Liver (tissue), 9 donors: ENCODE data around the gene ST8SIA5. TPM values are rescaled to one million over a fixed set of nuclear protein-coding genes. Genes with fewer than 3 reads are reported as not detected.

Experiments used
- DNase-seq: peaks from one replicate; pipeline ENCODE4 v3.0.0-alpha.2; 2017; ENCODE audit warnings: low spot score
- H3K27ac ChIP-seq, 2 donors: one replicate each; pipeline ENCODE4 v1.7.0; 2013; ENCODE audit warnings: inconsistent platforms in 2 of 2, low read length in 2 of 2, control low read depth in 1 of 2, low read depth in 1 of 2, mild to moderate bottlenecking in 1 of 2
- H3K27me3 ChIP-seq, 4 donors: one replicate each; pipeline versions ENCODE4 v1.6.1 to v1.7.0; 2013; ENCODE audit warnings: low read length in 3 of 4, inconsistent platforms in 1 of 4, mild to moderate bottlenecking in 1 of 4, moderate library complexity in 1 of 4; ENCODE audit not compliant: control insufficient read depth in 4 of 4, insufficient read depth in 4 of 4
- H3K36me3 ChIP-seq, 4 donors: one replicate each; pipeline versions ENCODE4 v1.6.1 to v1.7.0; 2013; ENCODE audit warnings: low read length in 3 of 4, mild to moderate bottlenecking in 3 of 4, low read depth in 1 of 4, moderate library complexity in 1 of 4; ENCODE audit not compliant: control insufficient read depth in 4 of 4, insufficient read depth in 3 of 4
- H3K4me1 ChIP-seq, 4 donors: one replicate each; pipeline versions ENCODE4 v1.6.1 to v1.7.0; 2013; ENCODE audit warnings: low read length in 3 of 4, mild to moderate bottlenecking in 3 of 4, moderate library complexity in 1 of 4; ENCODE audit not compliant: control insufficient read depth in 4 of 4, insufficient read depth in 4 of 4
- H3K4me3 ChIP-seq, 3 donors: one replicate each; pipeline versions ENCODE4 v1.6.1 to v1.7.0; 2013; ENCODE audit warnings: low read length in 3 of 3, control low read depth in 1 of 3, low read depth in 1 of 3, mild to moderate bottlenecking in 1 of 3
- H3K9ac ChIP-seq, 2 donors: one replicate each; pipeline ENCODE4 v1.7.0; 2013; ENCODE audit warnings: low read length in 2 of 2, mild to moderate bottlenecking in 2 of 2, moderate library complexity in 2 of 2, control low read depth in 1 of 2, low read depth in 1 of 2
- H3K9me3 ChIP-seq, 4 donors: one replicate each; pipeline versions ENCODE4 v1.6.1 to v1.7.0; 2013; ENCODE audit warnings: low read length in 3 of 4; ENCODE audit not compliant: control insufficient read depth in 4 of 4
- ATF3 ChIP-seq: IDR thresholded peaks from 2 replicates; pipeline ENCODE4 v1.6.1; 2016; ENCODE audit warnings: antibody characterized with exemption
- CTCF ChIP-seq: fragments of 150-350 bp; IDR thresholded peaks from 2 replicates; pipeline ENCODE4 v1.5.1; 2017; ENCODE audit warnings: improper control_type of control experiment, low read depth, low read length; ENCODE audit not compliant: missing input control
- EGR1 ChIP-seq, 2 donors: IDR thresholded peaks; 2 replicates each; pipeline ENCODE4 v1.6.1; 2016 to 2018; ENCODE audit warnings: antibody characterized with exemption in 2 of 2, low read depth in 2 of 2
- FOXA1 ChIP-seq: IDR thresholded peaks from 2 replicates; pipeline ENCODE4 v1.6.1; 2016; ENCODE audit warnings: antibody characterized with exemption
- FOXA2 ChIP-seq: IDR thresholded peaks from 2 replicates; pipeline ENCODE4 v1.6.1; 2016; ENCODE audit warnings: antibody characterized with exemption
- GABPA ChIP-seq, 2 donors: IDR thresholded peaks in 1 of 2; conservative IDR thresholded peaks in 1 of 2; 2 replicates each; pipeline ENCODE4 v1.6.1; 2016; ENCODE audit warnings: antibody characterized with exemption in 2 of 2, mild to moderate bottlenecking in 1 of 2, moderate library complexity in 1 of 2
- JUND ChIP-seq, 2 donors: IDR thresholded peaks; 2 replicates each; pipeline ENCODE4 v1.6.1; 2016; ENCODE audit warnings: antibody characterized with exemption in 2 of 2
- MAX ChIP-seq: IDR thresholded peaks from 2 replicates; pipeline ENCODE4 v1.6.1; 2016; ENCODE audit warnings: antibody characterized with exemption
- NR2F2 ChIP-seq: IDR thresholded peaks from 2 replicates; pipeline ENCODE4 v1.6.1; 2016; ENCODE audit warnings: antibody characterized with exemption
- RAD21 ChIP-seq, 2 donors: IDR thresholded peaks; 2 replicates each; pipeline ENCODE4 v1.6.1; 2016; ENCODE audit warnings: antibody characterized with exemption in 2 of 2, mild to moderate bottlenecking in 2 of 2
- REST ChIP-seq: IDR thresholded peaks from 2 replicates; pipeline ENCODE4 v1.6.1; 2016; ENCODE audit warnings: antibody characterized with exemption, mild to moderate bottlenecking
- RXRA ChIP-seq, 2 donors: IDR thresholded peaks; 2 replicates each; pipeline ENCODE4 v1.6.1; 2017 to 2018; ENCODE audit warnings: antibody characterized with exemption in 2 of 2, mild to moderate bottlenecking in 1 of 2
- SP1 ChIP-seq: IDR thresholded peaks from 2 replicates; pipeline ENCODE4 v1.6.1; 2018; ENCODE audit warnings: antibody characterized with exemption, mild to moderate bottlenecking
- TAF1 ChIP-seq: conservative IDR thresholded peaks from 2 replicates; pipeline ENCODE4 v1.6.1; 2016; ENCODE audit warnings: antibody characterized with exemption, mild to moderate bottlenecking
- ZBTB33 ChIP-seq: IDR thresholded peaks from 2 replicates; pipeline ENCODE4 v1.6.1; 2016; ENCODE audit warnings: antibody characterized with exemption
- WGBS: extraction: QIAGEN DNeasy Blood & Tissue Kit; methylation state at CpG from one replicate; pipeline ENCODE4 v1.1.7; 2013; 5-methylcytosine and 5-hydroxymethylcytosine counted together
- polyA plus RNA-seq, 2 donors: library from polyadenylated mRNA; stranded (reverse) in 1 of 2; unstranded in 1 of 2; fragments of 200-250 nt in 1 of 2; fragments of >200 nt in 1 of 2; fragmentation: Nextera tagmentation in 1 of 2; extraction: Ambion mirVana in 1 of 2; gene quantifications; one replicate each; pipeline versions ENCODE4 v1.2.1 to v1.2.3, GENCODE V29; 2013 to 2015
- total RNA-seq, 2 donors: library from RNA; depleted of rRNA; stranded (reverse); fragments of >200 nt; gene quantifications; one replicate each; pipeline ENCODE4 v1.2.3, GENCODE V29; 2014
- donor health status: healthy.
- donor health status: healthy.
- donor health status: healthy.
- donor health status: healthy.
- donor health status: healthy.

Gene ST8SIA5
- total and polyA plus RNA-seq, 4 donors = under 0.01 to 0.12 (median 0.05) TPM; not detected in 1

GRCh38 chr18:46656326-46657114, 100.3 kb downstream of the ST8SIA5 start:
- H3K4me1 ChIP-seq = no peaks in the 10 kb centered on the region
- no peak overlapping the region for H3K9ac ChIP-seq
- no peak overlapping the region for H3K27ac ChIP-seq
- H3K4me3 ChIP-seq = no peak overlapping the region
- H3K27me3 ChIP-seq = no peaks in the 10 kb centered on the region
- no peak for DNase-seq
- no peak for TF ChIP-seq ATF3
- TF ChIP-seq RAD21 (IDR thresholded peaks at IDR 0.05) = no peak
- TF ChIP-seq GABPA (IDR thresholded peaks at IDR 0.05 in 1 of 2, conservative IDR thresholded peaks at IDR 0.05 in 1 of 2) = no peak
- no peak for TF ChIP-seq JUND (IDR thresholded peaks at IDR 0.05)
- no peak for TF ChIP-seq ZBTB33
- no peak for TF ChIP-seq RXRA (IDR thresholded peaks at IDR 0.05)
- no peaks in the 10 kb centered on the region for H3K9me3 ChIP-seq
- WGBS = 79% methylated on average over 27 of the region's 27 CpGs
- H3K36me3 ChIP-seq = no peaks in the 10 kb centered on the region

- TF ChIP-seq EGR1 (IDR thresholded peaks at IDR 0.05; ENCODE audit: low read depth in 2 of 2) = no peak
- TF ChIP-seq SP1 = no peak
- TF ChIP-seq FOXA2 = no peak
- no peak for TF ChIP-seq FOXA1
- TF ChIP-seq CTCF = no peak
- TF ChIP-seq NR2F2 = no peak
- TF ChIP-seq MAX = no peak
- TF ChIP-seq TAF1 = no peak
- TF ChIP-seq ZBTB33 = no peak
- TF ChIP-seq JUND (IDR thresholded peaks at IDR 0.05) = no peak
- TF ChIP-seq RXRA (IDR thresholded peaks at IDR 0.05) = no peak
- TF ChIP-seq REST = no peak
- no peak for TF ChIP-seq ATF3
- H3K27ac ChIP-seq = no peak overlapping the region
- H3K27me3 ChIP-seq = no peaks in the 10 kb centered on the region
- H3K4me3 ChIP-seq = no peak overlapping the region
- no peaks in the 10 kb centered on the region for H3K36me3 ChIP-seq
- no peak overlapping the region for H3K9ac ChIP-seq
- H3K4me1 ChIP-seq = no peaks in the 10 kb centered on the region
- DNase-seq = no peak
- no peaks in the 10 kb centered on the region for H3K9me3 ChIP-seq
Observed at GRCh38 chr18:46652372-46652771, 104.5 kb downstream of the ST8SIA5 start.
